ENCODE data around the gene FNDC11. TPM values are rescaled to one million over a fixed set of nuclear protein-coding genes. Genes with fewer than 3 reads are reported as not detected.

Gene FNDC11
- total and polyA plus RNA-seq, 2 of the 13 experiments (the other 11 are each of a cell fraction or from before 2014, with no cell fraction given) = 0.07 TPM; not detected in 1

- peak; percentile 98 for TF ChIP-seq MNT (IDR thresholded peaks at IDR 0.05)
- TF ChIP-seq SP4 (CRISPR knock-in tag; IDR thresholded peaks at IDR 0.05) = 0 out of 2 replicates have a peak, but pooled peaks have one; percentile 16
- TF ChIP-seq MIER2 (CRISPR knock-in tag; IDR thresholded peaks at IDR 0.05) = peak; percentile 13; the same call in 1 of the 2 replicates
- no peak; the same call in 1 of the 2 replicates for TF ChIP-seq ZBTB7A (CRISPR knock-in tag; IDR thresholded peaks at IDR 0.05)
- TF ChIP-seq AGO1 (IDR thresholded peaks at IDR 0.05; ENCODE audit: low read depth, low read length, poor library complexity, severe bottlenecking) = peak; percentile 56
- TF ChIP-seq KLF16 (CRISPR knock-in tag; IDR thresholded peaks at IDR 0.05) = 0 out of 4 replicates have a peak, but pooled peaks of 1 of the 2 experiments have one; percentile 48
- TF ChIP-seq KDM2A (CRISPR knock-in tag; IDR thresholded peaks at IDR 0.05; ENCODE audit: borderline replicate concordance, low read depth) = peak; percentile 45; the same call in 1 of the 2 replicates
- TF ChIP-seq ZNF580 (CRISPR knock-in tag; IDR thresholded peaks at IDR 0.05; ENCODE audit: borderline replicate concordance, low read depth) = no peak
- no peak for TF ChIP-seq CBX2 (IDR thresholded peaks at IDR 0.05; ENCODE audit: low read depth, low read length)
- TF ChIP-seq CBX2 (CRISPR knock-in tag; IDR thresholded peaks at IDR 0.05; ENCODE audit: low read depth) = no peak
- peak; percentile 20; the same call in 1 of the 2 replicates for TF ChIP-seq UBTF (CRISPR knock-in tag; IDR thresholded peaks at IDR 0.05)
- no peak for TF ChIP-seq LRRFIP1 (CRISPR knock-in tag; conservative IDR thresholded peaks at IDR 0.05)
- TF ChIP-seq KAT2B (IDR thresholded peaks at IDR 0.05; ENCODE audit: borderline replicate concordance, low read depth, low read length) = no peak
- TF ChIP-seq ZNF317 (CRISPR knock-in tag; IDR thresholded peaks at IDR 0.05) = no peak
- peak; percentile 28; the same call in 1 of the 2 replicates for TF ChIP-seq GABPB1 (CRISPR knock-in tag; IDR thresholded peaks at IDR 0.05)
- 0 out of 2 replicates have a peak, but pooled peaks have one; percentile 20 for TF ChIP-seq ZNF616 (CRISPR knock-in tag; IDR thresholded peaks at IDR 0.05; ENCODE audit: low read depth)
- peak; percentile 6; the same call in 1 of the 2 replicates for TF ChIP-seq ETV5 (CRISPR knock-in tag; IDR thresholded peaks at IDR 0.05; ENCODE audit: borderline replicate concordance)
- TF ChIP-seq ZNF274 (CRISPR knock-in tag; IDR thresholded peaks at IDR 0.05) = peak; percentile 44; the same call in 1 of the 2 replicates
Observed at GRCh38 chr20:63534831-63535651, 18.9 kb upstream of the FNDC11 start (continued).

All from HepG2 (cell line).